GM19438 (cell line): Measurements from ENCODE around the gene CAVIN1.
A peak's percentile ranks its signal among the peaks of the same experiment; 100 is the strongest.
"Not testable (repeated sequence)": the region's sequence is repeated elsewhere in the genome, so short reads cannot be mapped to it uniquely, and the experiment has no call there.

Experiments used
- ATAC-seq: cut with Tn5 transposase; IDR thresholded peaks from one replicate; pipeline ENCODE4 v1.9.1; 2021; ENCODE audit warnings: low read depth; ENCODE audit not compliant: unreplicated experiment

CAVIN1 gene

GRCh38 chr17:42406615-42407288, 16.3 kb downstream of the CAVIN1 start:
- no peak for ATAC-seq

GRCh38 chr17:42405963-42406495, 17.0 kb downstream of the CAVIN1 start:
- ATAC-seq = no peak

- no peak for ATAC-seq
These were observed 18.0 kb downstream of the CAVIN1 start for GRCh38 chr17:42405076-42405475.

GRCh38 chr17:42404326-42405055, 18.6 kb downstream of the CAVIN1 start:
- no peak for ATAC-seq

GRCh38 chr17:42403150-42403549, 19.9 kb downstream of the CAVIN1 start:
- no peak for ATAC-seq

- ATAC-seq = no peak
These were observed 20.9 kb downstream of the CAVIN1 start for GRCh38 chr17:42402117-42402516.

GRCh38 chr17:42400844-42401375, 22.1 kb downstream of the CAVIN1 start:
- not testable (repeated sequence) for ATAC-seq

GRCh38 chr17:42399948-42400843, 22.9 kb downstream of the CAVIN1 start:
- no peak for ATAC-seq

- ATAC-seq = no peak
These were observed 23.9 kb downstream of the CAVIN1 start for GRCh38 chr17:42399121-42399520.

- not testable (repeated sequence) for ATAC-seq
These were observed 27.5 kb downstream of the CAVIN1 start for GRCh38 chr17:42395601-42396000.

- no peak for ATAC-seq
These were observed 28.2 kb downstream of the CAVIN1 start for GRCh38 chr17:42394838-42395237.

- ATAC-seq = no peak
These were observed 30.2 kb downstream of the CAVIN1 start for GRCh38 chr17:42392692-42393415.

GRCh38 chr17:42391439-42391838, 31.6 kb downstream of the CAVIN1 start:
- not testable (repeated sequence) for ATAC-seq

- no peak for ATAC-seq
These were observed 33.2 kb downstream of the CAVIN1 start for GRCh38 chr17:42389899-42390298.

- ATAC-seq = no peak
These were observed 34.0 kb downstream of the CAVIN1 start for GRCh38 chr17:42389135-42389417.

GRCh38 chr17:42388381-42389134, 34.5 kb downstream of the CAVIN1 start, which contains the start of gene STAT3:
STAT3 (minus strand) TSS chr17:42388442; CDS start chr17:42348516, 39,926 bp downstream.
- ATAC-seq = peak; percentile 86

- no peak for ATAC-seq
These were observed 35.2 kb downstream of the CAVIN1 start for GRCh38 chr17:42387661-42388380.

GRCh38 chr17:42386777-42387657, 36.0 kb downstream of the CAVIN1 start:
- ATAC-seq = no peak
